NB4 (cell line): ENCODE measurements around the gene GCK.

Source experiments
- DNase-seq: peaks from one replicate; pipeline ENCODE4 v3.0.0; 2010; ENCODE audit warnings: low read depth
- H3K4me3 ChIP-seq: one replicate; pipeline ENCODE4 v1.5.1; 2011; ENCODE audit warnings: mild to moderate bottlenecking, low read depth, low read length, moderate library complexity
- CTCF ChIP-seq: IDR thresholded peaks from one replicate; pipeline ENCODE4 v1.5.1; 2012; ENCODE audit warnings: low read depth, low read length
- MAX ChIP-seq: IDR thresholded peaks from 2 replicates; pipeline ENCODE4 v1.6.1; 2011; ENCODE audit warnings: low read depth, low read length
- MYC ChIP-seq: IDR thresholded peaks from 2 replicates; pipeline ENCODE4 v1.6.1; 2011; ENCODE audit warnings: low read depth, low read length
- POLR2A ChIP-seq: IDR thresholded peaks from 2 replicates; pipeline ENCODE4 v1.6.1; 2011; ENCODE audit warnings: mild to moderate bottlenecking; ENCODE audit not compliant: insufficient read length; ENCODE audit errors: extremely low read depth

Gene GCK

GRCh38 chr7:44163591-44163990 lies 25.6 kb downstream of the GCK start:
- H3K4me3 ChIP-seq = no peak overlapping the region
- DNase-seq = no peak
- TF ChIP-seq MYC = no peak
- no peak for TF ChIP-seq MAX
- TF ChIP-seq POLR2A = no peak
- no peak for TF ChIP-seq CTCF

- TF ChIP-seq MYC = no peak
- TF ChIP-seq POLR2A = no peak
- TF ChIP-seq MAX = no peak
- TF ChIP-seq CTCF = no peak
These were observed 26.3 kb downstream of the GCK start for GRCh38 chr7:44162785-44163395.

GRCh38 chr7:44162179-44162578 lies 27.1 kb downstream of the GCK start:
- DNase-seq = no peak
- TF ChIP-seq MAX (no peak), CTCF (no peak), POLR2A (no peak), MYC (no peak)
- no peak overlapping the region for H3K4me3 ChIP-seq

More at GRCh38 chr7:44162785-44163395, 26.3 kb downstream of the GCK start:
- DNase-seq = no peak
- no peak overlapping the region for H3K4me3 ChIP-seq

- DNase-seq = no peak
- H3K4me3 ChIP-seq = no peak overlapping the region
- TF ChIP-seq MYC = no peak
- TF ChIP-seq MAX = no peak
- TF ChIP-seq CTCF = no peak
- no peak for TF ChIP-seq POLR2A
These were observed 27.9 kb downstream of the GCK start for GRCh38 chr7:44161371-44161770.

- H3K4me3 ChIP-seq = no peak overlapping the region
- TF ChIP-seq CTCF = no peak
- no peak for TF ChIP-seq POLR2A
- TF ChIP-seq MAX = no peak
- TF ChIP-seq MYC = no peak
- DNase-seq = no peak
These were observed 29.2 kb downstream of the GCK start for GRCh38 chr7:44159824-44160630.
